GM12878 (cell line): ENCODE measurements around the gene IQCC.

Experiments
- EZH2 ChIP-seq: IDR thresholded peaks from 2 replicates; pipeline ENCODE4 v1.6.1; 2012; ENCODE audit warnings: low read depth, mild to moderate bottlenecking, control low read depth, inconsistent platforms, low read length, borderline replicate concordance; ENCODE audit not compliant: control insufficient read depth
- HDAC6 ChIP-seq: fragments of 200-600 bp; sonication (generic); IDR thresholded peaks from one replicate; pipeline ENCODE4 v1.8.0; 2017; ENCODE audit warnings: antibody characterized with exemption; ENCODE audit not compliant: unreplicated experiment
- MTA3 ChIP-seq: IDR thresholded peaks from 2 replicates; pipeline ENCODE4 v1.6.1; 2012; ENCODE audit warnings: low read length, inconsistent platforms, borderline replicate concordance
- POLR2A ChIP-seq: IDR thresholded peaks from 2 replicates; pipeline ENCODE4 v1.6.1; 2011; ENCODE audit warnings: low read depth, mild to moderate bottlenecking, low read length
- RAD21 ChIP-seq: IDR thresholded peaks from 2 replicates; pipeline ENCODE4 v1.6.1; 2011; ENCODE audit warnings: mild to moderate bottlenecking, low read depth, low read length, moderate library complexity; ENCODE audit not compliant: insufficient read depth
- TF ChIP-seq, protein P1 (sequence below), 3 experiments: IDR thresholded peaks in 2 of 3; conservative IDR thresholded peaks in 1 of 3; 2 replicates each; pipeline ENCODE4 v1.5.1; 2011; ENCODE audit warnings: low read depth in 3 of 3, low read length in 3 of 3, mild to moderate bottlenecking in 3 of 3, control low read depth in 2 of 3, moderate library complexity in 2 of 3, inconsistent platforms in 1 of 3, mixed read lengths in 1 of 3; ENCODE audit not compliant: control insufficient read depth in 2 of 3, insufficient read depth in 1 of 3; ENCODE audit errors: extremely low read depth in 1 of 3
- TF ChIP-seq, protein P2 (sequence below): IDR thresholded peaks from 2 replicates; pipeline ENCODE4 v1.6.1; 2011; ENCODE audit warnings: low read depth, low read length, improper control_type of control experiment, borderline replicate concordance

DNA sequence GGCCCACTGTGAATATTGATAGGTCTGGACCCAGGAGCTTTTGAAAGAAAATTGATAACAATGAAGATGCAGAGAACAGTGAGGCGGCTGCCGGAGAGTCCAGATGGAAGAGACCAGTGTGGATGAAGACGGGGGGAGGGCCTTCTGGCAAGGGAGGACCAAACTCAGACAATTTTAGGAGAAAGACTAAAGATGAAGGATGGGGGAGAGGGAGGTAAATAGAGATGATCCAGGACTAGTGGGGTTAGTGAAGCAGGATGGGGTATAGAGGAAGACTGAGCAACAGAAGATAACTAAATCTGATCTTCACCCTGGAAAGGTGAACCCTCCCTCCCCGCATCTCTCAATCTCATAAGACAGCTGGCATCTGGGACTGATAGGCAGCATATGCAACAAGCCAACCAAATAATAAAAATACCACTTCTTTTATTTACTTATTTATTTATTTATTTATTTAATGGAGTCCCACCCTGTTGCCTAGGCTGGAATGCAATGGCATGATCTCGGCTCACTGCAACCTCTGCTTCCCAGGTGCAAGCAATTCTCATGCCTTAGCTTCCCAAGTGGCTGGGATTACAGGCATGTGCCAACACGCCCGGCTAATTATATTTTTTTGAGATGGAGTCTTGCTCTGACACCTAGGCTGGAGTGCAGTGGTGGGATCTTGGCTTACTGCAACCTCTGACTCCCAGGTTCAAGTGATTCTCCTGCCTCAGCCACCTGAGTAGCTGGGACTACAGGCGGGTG lies 27.3 kb downstream of the IQCC start:
- TF ChIP-seq, protein P1, sequence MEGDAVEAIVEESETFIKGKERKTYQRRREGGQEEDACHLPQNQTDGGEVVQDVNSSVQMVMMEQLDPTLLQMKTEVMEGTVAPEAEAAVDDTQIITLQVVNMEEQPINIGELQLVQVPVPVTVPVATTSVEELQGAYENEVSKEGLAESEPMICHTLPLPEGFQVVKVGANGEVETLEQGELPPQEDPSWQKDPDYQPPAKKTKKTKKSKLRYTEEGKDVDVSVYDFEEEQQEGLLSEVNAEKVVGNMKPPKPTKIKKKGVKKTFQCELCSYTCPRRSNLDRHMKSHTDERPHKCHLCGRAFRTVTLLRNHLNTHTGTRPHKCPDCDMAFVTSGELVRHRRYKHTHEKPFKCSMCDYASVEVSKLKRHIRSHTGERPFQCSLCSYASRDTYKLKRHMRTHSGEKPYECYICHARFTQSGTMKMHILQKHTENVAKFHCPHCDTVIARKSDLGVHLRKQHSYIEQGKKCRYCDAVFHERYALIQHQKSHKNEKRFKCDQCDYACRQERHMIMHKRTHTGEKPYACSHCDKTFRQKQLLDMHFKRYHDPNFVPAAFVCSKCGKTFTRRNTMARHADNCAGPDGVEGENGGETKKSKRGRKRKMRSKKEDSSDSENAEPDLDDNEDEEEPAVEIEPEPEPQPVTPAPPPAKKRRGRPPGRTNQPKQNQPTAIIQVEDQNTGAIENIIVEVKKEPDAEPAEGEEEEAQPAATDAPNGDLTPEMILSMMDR (IDR thresholded peaks at IDR 0.05 in 2 of 3, conservative IDR thresholded peaks at IDR 0.05 in 1 of 3; ENCODE audit: control insufficient read depth in 2 of 3, extremely low read depth in 1 of 3, insufficient read depth in 1 of 3, low read depth in 3 of 3, low read length in 3 of 3): no peak
- TF ChIP-seq EZH2: no peak
- TF ChIP-seq MTA3: no peak
- TF ChIP-seq HDAC6: no peak
- TF ChIP-seq RAD21: no peak
- peak; percentile 7; the same call in 1 of the 2 replicates for TF ChIP-seq POLR2A
- TF ChIP-seq, protein P2, sequence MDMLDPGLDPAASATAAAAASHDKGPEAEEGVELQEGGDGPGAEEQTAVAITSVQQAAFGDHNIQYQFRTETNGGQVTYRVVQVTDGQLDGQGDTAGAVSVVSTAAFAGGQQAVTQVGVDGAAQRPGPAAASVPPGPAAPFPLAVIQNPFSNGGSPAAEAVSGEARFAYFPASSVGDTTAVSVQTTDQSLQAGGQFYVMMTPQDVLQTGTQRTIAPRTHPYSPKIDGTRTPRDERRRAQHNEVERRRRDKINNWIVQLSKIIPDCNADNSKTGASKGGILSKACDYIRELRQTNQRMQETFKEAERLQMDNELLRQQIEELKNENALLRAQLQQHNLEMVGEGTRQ: no peak
